Endothelial cell of umbilical vein (primary cell): ENCODE data around the gene EIF2B5.

Experiments
- POLR2A ChIP-seq: IDR thresholded peaks from 2 replicates; pipeline ENCODE4 v1.6.1; 2012; ENCODE audit warnings: low read depth, mild to moderate bottlenecking, control low read depth, low read length
- TF ChIP-seq, protein P1 (sequence below), 2 donors: IDR thresholded peaks; 1 replicate in 1 of 2; 2 replicates in 1 of 2; pipeline ENCODE4 v1.5.1; 2011; ENCODE audit warnings: low read length in 2 of 2, mild to moderate bottlenecking in 2 of 2, moderate library complexity in 2 of 2, control low read depth in 1 of 2, inconsistent platforms in 1 of 2, low read depth in 1 of 2; ENCODE audit not compliant: insufficient read depth in 1 of 2; ENCODE audit errors: extremely low read depth in 1 of 2

DNA sequence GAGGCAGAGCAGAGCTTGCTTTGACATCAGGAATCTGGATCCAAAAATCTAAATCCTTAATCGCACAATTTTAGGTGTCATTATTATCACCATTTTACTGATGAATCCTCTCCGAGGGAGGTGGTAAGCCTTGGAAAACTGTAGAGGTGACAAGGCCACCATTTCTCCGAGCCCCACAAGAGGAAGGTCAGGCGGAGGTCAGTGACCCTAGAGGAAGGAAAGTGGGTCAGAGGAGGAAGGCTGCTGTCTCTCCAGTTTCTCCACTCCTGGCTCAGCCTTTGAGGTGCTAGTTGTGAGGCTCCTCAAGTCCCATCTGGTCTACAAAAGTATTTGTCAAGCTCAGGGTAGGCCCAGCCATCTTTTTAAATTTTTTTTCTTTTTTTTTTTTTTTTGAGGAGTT, 23.2 kb downstream of the EIF2B5 start:
- no peak for TF ChIP-seq POLR2A
- TF ChIP-seq, protein P1, sequence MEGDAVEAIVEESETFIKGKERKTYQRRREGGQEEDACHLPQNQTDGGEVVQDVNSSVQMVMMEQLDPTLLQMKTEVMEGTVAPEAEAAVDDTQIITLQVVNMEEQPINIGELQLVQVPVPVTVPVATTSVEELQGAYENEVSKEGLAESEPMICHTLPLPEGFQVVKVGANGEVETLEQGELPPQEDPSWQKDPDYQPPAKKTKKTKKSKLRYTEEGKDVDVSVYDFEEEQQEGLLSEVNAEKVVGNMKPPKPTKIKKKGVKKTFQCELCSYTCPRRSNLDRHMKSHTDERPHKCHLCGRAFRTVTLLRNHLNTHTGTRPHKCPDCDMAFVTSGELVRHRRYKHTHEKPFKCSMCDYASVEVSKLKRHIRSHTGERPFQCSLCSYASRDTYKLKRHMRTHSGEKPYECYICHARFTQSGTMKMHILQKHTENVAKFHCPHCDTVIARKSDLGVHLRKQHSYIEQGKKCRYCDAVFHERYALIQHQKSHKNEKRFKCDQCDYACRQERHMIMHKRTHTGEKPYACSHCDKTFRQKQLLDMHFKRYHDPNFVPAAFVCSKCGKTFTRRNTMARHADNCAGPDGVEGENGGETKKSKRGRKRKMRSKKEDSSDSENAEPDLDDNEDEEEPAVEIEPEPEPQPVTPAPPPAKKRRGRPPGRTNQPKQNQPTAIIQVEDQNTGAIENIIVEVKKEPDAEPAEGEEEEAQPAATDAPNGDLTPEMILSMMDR (IDR thresholded peaks at IDR 0.05; ENCODE audit: extremely low read depth in 1 of 2, insufficient read depth in 1 of 2, low read depth in 1 of 2, low read length in 2 of 2), result no peak
